Measurements from ENCODE around the gene FRMD4A. TPM values are rescaled to one million over a fixed set of nuclear protein-coding genes. Genes with fewer than 3 reads are reported as not detected.

Gene FRMD4A
- total RNA-seq, 1 experiment from 2014 or later, result 19.6 TPM

DNA sequence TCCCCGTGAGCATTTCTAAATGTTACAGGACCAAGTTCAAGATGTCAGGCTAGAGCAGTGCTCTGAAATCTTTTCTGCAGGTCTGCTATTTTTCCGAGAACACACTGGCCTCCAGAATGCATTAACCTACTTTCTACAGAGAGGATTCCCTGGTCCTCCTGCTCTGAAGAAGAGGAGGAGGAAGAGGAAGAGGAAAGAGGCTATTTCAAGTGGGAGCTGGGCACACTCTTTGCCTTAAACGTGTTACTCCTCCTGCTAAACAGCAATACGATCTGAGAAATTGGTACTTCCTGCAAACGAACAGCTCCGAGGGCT lies 157.4 kb downstream of the FRMD4A start:
- no peak overlapping the region for H2BK20ac ChIP-seq (ENCODE audit: low read depth, low read length, poor library complexity, severe bottlenecking)
- Mint-ChIP-seq H3K27ac (no peak overlapping the region; a peak in 1 of 7 replicates), H3K27me3 (ENCODE audit: low read depth) (peaks cover 39% of the 10 kb centered on the region), H3K4me3 (peak overlapping the region; percentile 79 to 97), H3K9me3 (no peaks in the 10 kb centered on the region), H3K4me1 (peaks cover 17 to 23% of the 10 kb centered on the region in 2 experiments), H3K36me3 (ENCODE audit: insufficient read depth in 1 of 3, low read depth in 3 of 3) (no peaks in the 10 kb centered on the region)
- peak overlapping the region; percentile 75 for H2AFZ ChIP-seq (ENCODE audit: low read length)
- no peak overlapping the region for H2BK120ac ChIP-seq (ENCODE audit: low read depth, low read length, poor library complexity, severe bottlenecking)
- peaks cover 10% of the 10 kb centered on the region for H3K23me2 ChIP-seq (ENCODE audit: insufficient read length, low read depth, low read length, poor library complexity, severe bottlenecking)
- H3K4me1 ChIP-seq (ENCODE audit: insufficient read depth, low read length), result peaks cover 3% of the 10 kb centered on the region; the same call in 1 of the 2 replicates
- no peak overlapping the region for H3K4ac ChIP-seq (ENCODE audit: low read depth, low read length)
- DNase-seq, result no peak
- no peak overlapping the region for H4K5ac ChIP-seq (ENCODE audit: insufficient read length, low read depth, low read length)
- peak overlapping the region; percentile 37 for H3K9ac ChIP-seq (ENCODE audit: extremely low read depth, insufficient read length, low read length)
- H2BK5ac ChIP-seq (ENCODE audit: insufficient read length, low read length), result no peak overlapping the region
- H3T11ph ChIP-seq (ENCODE audit: low read length), result no peak overlapping the region
- no peak overlapping the region for H3K23ac ChIP-seq (ENCODE audit: insufficient read length, low read depth, low read length)
- no peaks in the 10 kb centered on the region for H3K79me2 ChIP-seq (ENCODE audit: insufficient read depth, low read length)
- H3K4me2 ChIP-seq (ENCODE audit: insufficient read depth, insufficient read length, low read length), result peak overlapping the region; percentile 76
- no peak overlapping the region for H3K56ac ChIP-seq (ENCODE audit: insufficient read length, low read depth, low read length)
- no CpG with 5 or more reads among the region's 6 CpGs for WGBS (ENCODE audit: extremely low coverage, insufficient read length, low lambda C conversion rate)
- no peak overlapping the region for H2AK5ac ChIP-seq (ENCODE audit: insufficient read length, low read length)
- H3K18ac ChIP-seq (ENCODE audit: insufficient read length, low read depth, low read length), result no peak overlapping the region
- H3K79me1 ChIP-seq (ENCODE audit: insufficient read depth, low read depth, low read length, poor library complexity, severe bottlenecking), result no peaks in the 10 kb centered on the region
- no peaks in the 10 kb centered on the region for H3K9me3 ChIP-seq (ENCODE audit: control insufficient read depth, low read depth, low read length)
- no peaks in the 10 kb centered on the region; the same call in 1 of the 2 replicates for H3K27me3 ChIP-seq (ENCODE audit: insufficient read depth, low read length)
- H4K20me1 ChIP-seq (ENCODE audit: control insufficient read depth, insufficient read depth, insufficient read length), result no peaks in the 10 kb centered on the region
- H2BK12ac ChIP-seq (ENCODE audit: insufficient read length, low read depth, low read length), result no peak overlapping the region
- no peak overlapping the region for H4K8ac ChIP-seq (replicated peaks; ENCODE audit: insufficient read length, low read depth, low read length)
- TF ChIP-seq, protein P1, sequence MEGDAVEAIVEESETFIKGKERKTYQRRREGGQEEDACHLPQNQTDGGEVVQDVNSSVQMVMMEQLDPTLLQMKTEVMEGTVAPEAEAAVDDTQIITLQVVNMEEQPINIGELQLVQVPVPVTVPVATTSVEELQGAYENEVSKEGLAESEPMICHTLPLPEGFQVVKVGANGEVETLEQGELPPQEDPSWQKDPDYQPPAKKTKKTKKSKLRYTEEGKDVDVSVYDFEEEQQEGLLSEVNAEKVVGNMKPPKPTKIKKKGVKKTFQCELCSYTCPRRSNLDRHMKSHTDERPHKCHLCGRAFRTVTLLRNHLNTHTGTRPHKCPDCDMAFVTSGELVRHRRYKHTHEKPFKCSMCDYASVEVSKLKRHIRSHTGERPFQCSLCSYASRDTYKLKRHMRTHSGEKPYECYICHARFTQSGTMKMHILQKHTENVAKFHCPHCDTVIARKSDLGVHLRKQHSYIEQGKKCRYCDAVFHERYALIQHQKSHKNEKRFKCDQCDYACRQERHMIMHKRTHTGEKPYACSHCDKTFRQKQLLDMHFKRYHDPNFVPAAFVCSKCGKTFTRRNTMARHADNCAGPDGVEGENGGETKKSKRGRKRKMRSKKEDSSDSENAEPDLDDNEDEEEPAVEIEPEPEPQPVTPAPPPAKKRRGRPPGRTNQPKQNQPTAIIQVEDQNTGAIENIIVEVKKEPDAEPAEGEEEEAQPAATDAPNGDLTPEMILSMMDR (conservative IDR thresholded peaks at IDR 0.05), result no peak
- no peak overlapping the region for H3K14ac ChIP-seq (ENCODE audit: insufficient read depth, low read length)
- no peak overlapping the region for H3K27ac ChIP-seq (ENCODE audit: insufficient read length, low read depth, low read length)
- no peak overlapping the region for H4K91ac ChIP-seq (ENCODE audit: insufficient read length, low read depth, low read length)
- H2BK15ac ChIP-seq (ENCODE audit: low read depth, low read length), result no peak overlapping the region

Data from H9 (cell line).